Skeletal muscle tissue (tissue), 4 donors: ENCODE measurements around the gene VCL. TPM values are rescaled to one million over a fixed set of nuclear protein-coding genes. Genes with fewer than 3 reads are reported as not detected.
"Not testable (repeated sequence)": the region's sequence is repeated elsewhere in the genome, so short reads cannot be mapped to it uniquely, and the experiment has no call there.

Experiments used
- H3K27ac ChIP-seq: one replicate; pipeline ENCODE4 v1.7.0; 2013; ENCODE audit warnings: mild to moderate bottlenecking, low read depth, low read length, inconsistent platforms
- H3K27me3 ChIP-seq, 3 donors: one replicate each; pipeline ENCODE4 v1.7.0; 2013; ENCODE audit warnings: low read length in 3 of 3; ENCODE audit not compliant: control insufficient read depth in 3 of 3, insufficient read depth in 3 of 3
- H3K36me3 ChIP-seq, 3 donors: one replicate each; pipeline ENCODE4 v1.7.0; 2013; ENCODE audit warnings: low read length in 3 of 3; ENCODE audit not compliant: control insufficient read depth in 3 of 3, insufficient read depth in 3 of 3
- H3K4me1 ChIP-seq, 3 donors: one replicate each; pipeline ENCODE4 v1.7.0; 2013; ENCODE audit warnings: low read length in 3 of 3, mild to moderate bottlenecking in 3 of 3; ENCODE audit not compliant: control insufficient read depth in 3 of 3, insufficient read depth in 3 of 3
- H3K4me3 ChIP-seq, 3 donors: one replicate each; pipeline ENCODE4 v1.7.0; 2013; ENCODE audit warnings: low read length in 3 of 3
- H3K9ac ChIP-seq, 3 donors: one replicate each; pipeline ENCODE4 v1.7.0; 2013; ENCODE audit warnings: low read length in 3 of 3, mild to moderate bottlenecking in 3 of 3, moderate library complexity in 2 of 3, low read depth in 1 of 3
- H3K9me3 ChIP-seq, 3 donors: one replicate each; pipeline ENCODE4 v1.7.0; 2013; ENCODE audit warnings: low read length in 3 of 3; ENCODE audit not compliant: control insufficient read depth in 3 of 3
- total RNA-seq: library from RNA; depleted of rRNA; stranded (reverse); fragments of >200 nt; gene quantifications from one replicate; pipeline ENCODE4 v1.2.3, GENCODE V29; 2014
- donor health status: Osteomylitis.

The VCL gene
- total RNA-seq, 1 donor from 2014 or later: 83.0 TPM

GRCh38 chr10:73991203-73991883 is 6.6 kb upstream of the VCL start:
- Histone ChIP-seq H3K27me3 (no peaks in the 10 kb centered on the region), H3K27ac (no peak overlapping the region), H3K36me3 (no peaks in the 10 kb centered on the region), H3K9ac (no peak overlapping the region), H3K9me3 (no peaks in the 10 kb centered on the region), H3K4me1 (no peaks in the 10 kb centered on the region), H3K4me3 (no peak overlapping the region)

DNA sequence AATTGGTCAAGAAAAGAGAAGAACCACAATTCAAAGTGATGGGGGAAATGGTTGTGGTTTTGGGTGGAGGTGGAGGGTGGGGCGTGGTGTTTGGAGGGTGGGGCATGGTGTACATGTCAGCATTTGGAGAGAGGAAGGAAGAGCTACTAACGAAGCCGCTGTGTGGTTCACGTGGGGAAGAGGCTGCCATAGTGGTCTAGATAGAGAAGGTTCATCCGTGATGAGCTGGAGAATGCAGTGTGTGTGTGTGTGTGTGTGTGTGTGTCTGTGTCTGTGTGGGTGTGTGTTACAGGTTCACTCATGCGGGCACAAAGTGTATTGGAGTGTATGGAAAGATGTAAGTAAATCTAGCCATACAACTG is 6.1 kb upstream of the VCL start:
- no peaks in the 10 kb centered on the region for H3K27me3 ChIP-seq
- H3K9me3 ChIP-seq: no peaks in the 10 kb centered on the region
- H3K9ac ChIP-seq: no peak overlapping the region
- no peaks in the 10 kb centered on the region for H3K4me1 ChIP-seq
- no peaks in the 10 kb centered on the region for H3K36me3 ChIP-seq
- H3K27ac ChIP-seq: no peak overlapping the region
- H3K4me3 ChIP-seq: no peak overlapping the region

DNA sequence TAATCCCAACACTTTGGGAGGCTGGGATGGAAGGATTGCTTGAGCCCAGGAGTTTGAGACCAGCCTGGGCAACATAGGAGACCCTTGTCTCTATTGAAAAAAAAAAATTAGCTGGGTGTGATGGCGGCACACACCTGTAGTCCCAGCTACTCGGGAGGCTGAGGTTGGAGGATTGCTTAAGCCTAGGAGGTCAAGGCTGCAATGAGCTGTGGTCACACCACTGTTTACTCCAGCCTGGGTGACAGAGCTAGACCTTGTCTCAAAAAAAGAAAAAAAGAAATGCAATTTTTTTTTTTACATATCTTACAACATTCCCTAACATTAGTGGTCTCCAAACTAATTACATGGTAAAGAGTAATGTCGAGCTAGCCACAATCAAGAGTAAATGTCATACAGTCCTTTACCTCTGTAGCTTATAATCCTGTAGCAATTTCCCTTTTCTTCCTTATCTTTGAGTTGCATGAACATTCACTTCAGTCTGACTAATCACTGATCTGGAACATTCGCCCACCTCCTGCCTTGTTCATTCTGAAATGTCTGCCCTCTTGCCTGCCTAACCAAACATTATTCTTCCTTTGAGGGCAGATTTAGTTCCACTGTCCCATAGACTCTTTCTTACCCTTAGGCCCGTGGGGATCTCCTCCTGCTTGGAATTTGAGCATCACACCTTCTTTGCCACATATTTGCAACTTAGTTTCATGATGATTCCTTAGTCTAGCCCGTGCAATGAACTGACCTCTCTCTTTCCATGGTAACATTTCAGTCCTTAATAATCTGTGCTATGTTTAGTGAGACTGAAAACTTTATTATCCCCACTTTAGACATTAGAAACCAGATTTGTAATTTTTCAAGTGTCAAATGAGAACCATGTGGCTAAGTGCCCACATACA is 4.8 kb upstream of the VCL start:
- Histone ChIP-seq H3K4me1 (no peaks in the 10 kb centered on the region), H3K4me3 (no peak overlapping the region), H3K27me3 (no peaks in the 10 kb centered on the region), H3K27ac (no peak overlapping the region), H3K9ac (no peak overlapping the region), H3K9me3 (no peaks in the 10 kb centered on the region), H3K36me3 (no peaks in the 10 kb centered on the region)

DNA sequence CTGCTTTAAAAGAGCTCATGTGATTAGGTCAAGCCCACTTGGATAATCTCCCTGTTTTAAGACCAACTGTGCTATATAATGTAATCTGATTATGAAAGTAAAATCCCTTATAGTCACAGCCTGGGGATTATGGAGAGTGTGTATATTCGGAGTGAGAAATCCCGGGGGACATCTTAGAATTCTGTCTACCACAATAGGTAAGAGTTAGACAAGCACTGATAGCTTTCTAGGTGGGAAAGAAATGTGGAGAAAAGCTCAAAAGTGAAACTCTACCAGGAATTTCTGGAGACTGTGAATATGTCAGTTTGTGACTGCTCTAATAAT is 2.9 kb upstream of the VCL start:
- Histone ChIP-seq H3K27me3 (no peaks in the 10 kb centered on the region), H3K9ac (no peak overlapping the region)

GRCh38 chr10:73997461-73997786 is 492 bp upstream of the VCL start:
- Histone ChIP-seq H3K4me3 (peak overlapping the region; percentile 73 to 78 (median 76)), H3K27me3 (no peaks in the 10 kb centered on the region), H3K4me1 (peaks cover 12 to 25% (median 19%) of the 10 kb centered on the region in 3 donors), H3K9me3 (no peaks in the 10 kb centered on the region), H3K27ac (peak overlapping the region; percentile 72), H3K36me3 (peaks cover 0 to 2% (median 0%) of the 10 kb centered on the region in 3 donors), H3K9ac (peak overlapping the region; percentile 44 to 82 (median 65))

More for the DNA sequence above, 2.9 kb upstream of the VCL start:
- Histone ChIP-seq H3K4me1 (peaks cover 7 to 13% (median 7%) of the 10 kb centered on the region in 3 donors), H3K36me3 (peaks cover 0 to 2% (median 0%) of the 10 kb centered on the region in 3 donors), H3K9me3 (no peaks in the 10 kb centered on the region), H3K27ac (no peak overlapping the region), H3K4me3 (no peak overlapping the region)

- Histone ChIP-seq H3K27ac (peak overlapping the region; percentile 93), H3K9ac (peak overlapping the region; percentile 92 to 96 (median 95)), H3K4me1 (peaks cover 12 to 25% (median 19%) of the 10 kb centered on the region in 3 donors)
These were observed 660 bp downstream of the VCL start for GRCh38 chr10:73998623-73998928.

GRCh38 chr10:73998929-73999691 is 1.2 kb downstream of the VCL start:
- Histone ChIP-seq H3K4me1 (peaks cover 12 to 25% (median 19%) of the 10 kb centered on the region in 3 donors), H3K27me3 (no peaks in the 10 kb centered on the region), H3K9ac (peak overlapping the region; percentile 92 to 96 (median 95)), H3K36me3 (peaks cover 0 to 2% (median 0%) of the 10 kb centered on the region in 3 donors), H3K4me3 (peak overlapping the region; percentile 96 to 98 (median 98)), H3K9me3 (no peaks in the 10 kb centered on the region), H3K27ac (peak overlapping the region; percentile 93)

More at GRCh38 chr10:73998623-73998928, 660 bp downstream of the VCL start:
- H3K27me3 ChIP-seq: no peaks in the 10 kb centered on the region
- peak overlapping the region; percentile 96 to 98 (median 98) for H3K4me3 ChIP-seq
- H3K36me3 ChIP-seq: peaks cover 0 to 2% (median 0%) of the 10 kb centered on the region in 3 donors
- no peaks in the 10 kb centered on the region for H3K9me3 ChIP-seq

DNA sequence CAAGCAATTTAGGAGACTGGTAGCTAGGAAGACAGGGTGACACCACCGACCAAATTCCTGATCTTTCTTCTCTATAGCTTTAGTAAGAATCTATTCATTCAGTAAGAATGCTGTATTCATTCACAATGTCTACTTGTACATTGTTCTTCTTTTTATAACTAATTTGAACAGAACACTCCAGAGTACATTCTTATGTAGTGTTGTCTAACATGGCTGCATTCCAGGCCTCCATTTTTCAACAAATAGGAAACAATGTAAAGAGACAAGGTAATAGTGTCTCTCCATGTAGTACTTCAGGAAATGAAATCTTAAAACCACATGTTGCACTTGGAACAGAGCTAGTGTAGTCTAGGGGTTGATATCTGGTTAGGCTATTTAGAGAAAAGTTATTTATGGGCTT is 1.8 kb downstream of the VCL start:
- H3K27me3 ChIP-seq: no peaks in the 10 kb centered on the region
- H3K4me3 ChIP-seq: peak overlapping the region; percentile 96 to 98 (median 98)
- peak overlapping the region; percentile 93 for H3K27ac ChIP-seq
- H3K36me3 ChIP-seq: peaks cover 0 to 2% (median 1%) of the 10 kb centered on the region in 3 donors
- peaks cover 12 to 30% (median 19%) of the 10 kb centered on the region in 3 donors for H3K4me1 ChIP-seq
- no peaks in the 10 kb centered on the region for H3K9me3 ChIP-seq
- H3K9ac ChIP-seq: peak overlapping the region; percentile 92 to 96 (median 95)

DNA sequence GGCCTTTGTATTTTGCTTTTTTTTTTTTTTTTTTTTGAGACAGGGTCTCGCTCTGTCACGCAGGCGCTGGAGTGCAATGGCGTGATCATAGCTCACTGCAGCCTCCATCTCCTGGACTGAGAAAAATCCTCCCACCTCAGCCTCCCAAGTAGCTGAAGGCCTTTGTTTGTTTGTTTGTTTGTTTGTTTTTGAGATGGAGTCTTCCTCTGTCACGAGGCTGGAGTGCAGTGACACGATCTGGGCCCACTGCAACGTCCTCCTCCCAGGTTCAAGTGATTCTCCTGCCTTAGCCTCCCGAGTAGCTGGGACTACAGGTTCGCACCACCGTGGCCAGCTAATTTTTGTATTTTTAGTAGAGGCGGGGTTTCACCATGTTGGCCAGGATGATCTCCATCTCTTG is 2.3 kb downstream of the VCL start:
- Histone ChIP-seq H3K27ac (peak overlapping the region; percentile 93), H3K4me3 (peak overlapping the region; percentile 49 to 98 (median 96)), H3K9ac (peak overlapping the region in 1 of 3 donors; percentile 33), H3K4me1 (peaks cover 12 to 30% (median 19%) of the 10 kb centered on the region in 3 donors)
- not testable (repeated sequence) for H3K9me3 ChIP-seq, H3K36me3 ChIP-seq, H3K27me3 ChIP-seq
